NCI-H2227 (cell line): ENCODE measurements around the gene DCAF6.

Experiments
- DNase-seq: peaks from one replicate; lab custom pipeline; 2025; ENCODE audit not compliant: unreplicated experiment; lab: John Stamatoyannopoulos, UW

DCAF6 gene

DNA sequence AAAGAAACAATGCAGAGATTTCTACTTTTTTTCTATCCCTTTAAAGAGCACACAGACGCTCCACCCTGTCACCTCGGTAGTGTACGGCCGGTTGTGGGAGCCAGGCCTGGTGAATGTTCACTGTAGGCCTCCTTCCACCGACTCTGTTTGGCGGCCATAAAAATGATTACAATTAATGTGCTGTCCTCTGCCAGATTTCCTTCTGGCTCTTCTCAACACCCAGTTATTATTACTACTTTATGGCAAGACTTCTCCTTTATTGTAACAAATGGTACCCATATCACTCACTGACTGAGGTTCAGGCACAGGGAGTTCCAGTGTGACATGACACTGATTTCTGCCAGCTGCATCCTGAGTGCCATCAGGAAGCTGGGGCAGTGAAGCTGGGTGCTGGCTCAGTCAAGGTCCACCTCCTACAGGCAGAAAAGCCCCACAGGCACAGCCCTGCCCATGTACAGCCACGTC, 162.9 kb downstream of the DCAF6 start:
- no peak for DNase-seq

DNA sequence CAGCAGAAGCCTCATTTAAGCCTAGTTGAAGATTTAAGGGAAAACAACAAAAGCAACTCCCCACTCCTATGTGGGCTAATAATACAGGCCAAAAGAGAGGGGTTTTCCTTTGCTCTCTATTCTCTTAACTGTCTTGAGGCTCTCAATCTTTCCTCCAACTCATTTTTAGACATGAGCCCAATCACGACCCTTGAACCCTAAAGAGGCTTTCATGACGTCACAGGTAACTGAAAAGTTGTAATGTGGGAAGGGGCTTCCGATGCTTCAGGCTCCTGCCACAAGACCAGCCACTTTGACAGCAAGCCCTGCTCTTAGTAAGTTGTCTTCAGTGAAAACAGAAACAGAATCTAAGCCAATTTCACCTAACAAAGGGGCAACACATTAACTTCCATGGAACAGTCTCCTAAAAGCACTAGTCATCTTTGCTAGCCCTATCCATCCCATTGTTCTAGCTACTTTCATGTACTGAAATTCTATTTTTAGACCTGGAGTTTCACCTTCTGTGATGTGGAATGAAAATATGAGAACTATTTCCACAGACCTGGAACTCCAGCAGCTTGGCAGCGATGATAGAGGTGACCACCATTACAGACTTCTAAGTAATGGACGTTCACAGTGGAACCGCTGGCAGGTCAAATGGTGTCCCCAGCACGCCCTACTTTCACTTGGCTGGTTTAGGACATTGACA, 164.0 kb downstream of the DCAF6 start:
- no peak for DNase-seq

DNA sequence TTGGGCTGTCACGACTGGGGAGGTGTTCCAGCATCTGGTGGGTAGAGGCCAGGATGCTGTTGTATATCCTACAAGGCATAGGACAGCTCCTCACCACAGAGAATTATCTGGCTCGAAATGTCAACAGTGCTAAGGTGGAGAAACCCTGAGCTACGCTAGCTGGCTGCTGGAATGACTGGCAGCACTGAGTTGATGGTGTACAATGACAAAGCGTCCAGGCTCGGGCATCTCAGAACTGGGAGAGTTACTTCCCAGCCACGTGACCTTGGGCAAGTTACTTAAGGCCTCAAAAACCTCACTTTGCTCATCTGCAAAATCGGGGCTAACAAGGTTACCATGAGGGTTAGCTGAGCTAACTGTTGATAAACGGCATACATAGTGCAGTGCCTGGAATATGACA, 164.9 kb downstream of the DCAF6 start:
- DNase-seq = no peak

DNA sequence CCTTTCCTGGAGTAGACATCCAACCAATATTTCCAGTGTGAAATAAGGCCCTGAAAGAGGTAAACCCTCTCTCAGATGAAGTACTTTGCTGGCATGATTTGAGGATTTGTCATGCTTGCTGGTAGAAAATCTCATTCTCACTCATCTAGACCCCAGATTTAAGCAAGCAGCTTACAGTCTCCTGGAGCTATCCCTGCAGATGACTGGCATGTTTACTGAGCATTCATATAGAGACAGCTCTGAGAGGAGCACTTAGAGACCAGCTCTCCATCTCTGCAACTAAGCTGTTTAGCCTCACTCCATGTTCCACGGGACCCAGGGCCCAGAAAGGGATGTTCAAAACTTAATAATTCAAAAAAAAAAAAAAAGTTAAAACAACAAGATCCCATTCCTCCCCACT, 166.0 kb downstream of the DCAF6 start:
- no peak for DNase-seq

- no peak for DNase-seq
Measured at GRCh38 chr1:168104535-168104934, 168.1 kb downstream of the DCAF6 start.

DNA sequence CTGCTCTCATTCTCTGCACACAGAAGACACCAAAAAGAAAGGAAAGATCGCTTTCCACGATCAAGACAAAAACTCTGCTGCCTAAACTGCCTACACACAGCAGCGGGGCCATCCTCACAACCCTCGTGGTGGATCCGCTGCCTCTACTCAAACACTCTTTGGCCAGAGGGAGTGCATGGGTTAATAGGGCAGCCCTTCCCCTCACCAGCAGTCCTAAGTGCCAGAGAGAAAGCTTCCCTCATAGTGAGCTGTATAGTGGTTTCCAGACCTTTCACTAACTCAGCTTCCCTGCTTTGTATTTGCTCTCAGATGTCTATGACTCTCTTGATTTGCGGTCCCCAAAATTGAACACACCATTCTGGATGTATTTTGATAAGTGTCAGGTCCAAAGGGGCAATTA, 169.4 kb downstream of the DCAF6 start:
- no peak for DNase-seq

DNA sequence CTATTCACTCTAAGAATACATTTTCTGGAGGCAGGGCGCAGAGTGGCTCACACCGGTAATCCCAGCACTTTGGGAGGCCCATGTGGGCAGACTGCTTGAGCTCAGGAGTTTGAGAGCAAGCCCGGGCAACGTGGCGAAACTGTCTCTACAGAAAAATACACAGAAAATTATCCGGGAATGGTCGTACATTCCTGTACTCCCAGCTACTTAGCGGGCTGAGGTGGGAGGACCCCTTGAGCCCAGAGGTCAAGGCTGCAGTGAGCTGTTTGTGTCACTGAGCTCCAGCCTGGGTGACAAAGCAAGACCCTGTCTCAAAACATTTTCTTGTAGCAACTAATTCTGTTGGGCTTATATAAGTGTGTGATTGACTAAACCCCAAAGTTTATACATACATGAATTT, 169.8 kb downstream of the DCAF6 start:
- no peak for DNase-seq

GRCh38 chr1:168110896-168111545, 174.5 kb downstream of the DCAF6 start:
- no peak for DNase-seq

- DNase-seq = peak; percentile 54
Measured at GRCh38 chr1:168112673-168113305, 176.3 kb downstream of the DCAF6 start.

DNA sequence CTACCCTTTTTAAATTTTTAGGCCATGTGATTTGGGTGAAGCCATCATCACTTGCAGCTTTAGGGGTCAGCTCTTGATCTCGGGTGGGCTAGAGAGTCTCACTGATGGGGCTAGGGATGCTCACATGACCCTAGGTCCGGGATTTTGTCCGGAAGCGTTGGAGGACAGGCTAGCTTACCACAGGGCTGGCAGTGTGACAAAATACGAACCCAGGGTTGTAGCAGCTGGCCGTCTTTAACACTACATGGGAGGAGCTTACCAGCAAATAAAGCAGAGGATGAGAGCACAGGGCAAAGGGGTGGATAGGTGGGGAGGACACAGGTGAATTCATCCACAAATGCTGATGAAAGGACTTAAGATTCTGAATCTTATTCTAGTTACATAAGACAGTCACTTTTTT, 178.4 kb downstream of the DCAF6 start:
- DNase-seq = no peak

DNA sequence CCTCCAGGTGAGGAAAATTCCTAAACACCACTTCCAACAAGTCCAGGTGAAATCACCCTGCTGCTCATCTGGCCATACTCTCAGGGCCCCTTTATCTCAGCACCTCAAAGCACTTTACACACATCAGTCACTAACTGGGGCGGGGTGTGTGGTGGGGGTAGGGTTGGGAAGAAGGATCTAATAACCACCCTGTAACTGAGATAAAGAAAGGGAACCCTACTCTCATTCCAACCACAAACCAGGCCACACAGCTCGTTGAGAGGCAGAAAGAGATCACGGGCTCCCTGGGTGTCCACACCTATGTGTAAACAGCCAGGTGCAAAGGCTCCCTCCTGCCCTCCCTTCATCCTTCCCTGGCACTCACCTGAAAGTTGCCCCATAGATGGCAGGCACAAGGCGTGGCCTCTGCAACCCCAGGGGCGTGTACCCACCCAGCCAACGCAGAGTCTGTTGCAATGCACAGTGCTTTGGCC, 179.9 kb downstream of the DCAF6 start:
- DNase-seq = no peak

DNA sequence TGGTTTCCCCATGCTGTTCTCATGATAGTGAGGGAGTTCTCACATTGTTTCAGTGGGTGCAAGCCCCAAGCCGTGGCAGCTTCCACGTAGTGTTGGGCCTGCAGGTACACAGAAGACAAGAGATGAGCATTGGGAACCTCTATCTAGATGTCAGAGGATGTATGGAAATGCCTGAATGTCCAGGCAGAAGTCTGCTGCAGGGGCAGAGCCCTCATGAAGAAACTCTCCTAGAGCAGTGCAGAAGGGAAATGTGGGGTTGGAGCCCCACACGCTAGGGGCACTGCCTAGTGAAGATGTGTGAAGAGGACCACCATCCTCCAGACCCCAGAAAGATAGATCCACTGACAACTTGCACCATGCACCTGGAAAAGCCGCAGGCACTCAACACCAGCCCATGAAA, 183.3 kb downstream of the DCAF6 start:
- no peak for DNase-seq

DNA sequence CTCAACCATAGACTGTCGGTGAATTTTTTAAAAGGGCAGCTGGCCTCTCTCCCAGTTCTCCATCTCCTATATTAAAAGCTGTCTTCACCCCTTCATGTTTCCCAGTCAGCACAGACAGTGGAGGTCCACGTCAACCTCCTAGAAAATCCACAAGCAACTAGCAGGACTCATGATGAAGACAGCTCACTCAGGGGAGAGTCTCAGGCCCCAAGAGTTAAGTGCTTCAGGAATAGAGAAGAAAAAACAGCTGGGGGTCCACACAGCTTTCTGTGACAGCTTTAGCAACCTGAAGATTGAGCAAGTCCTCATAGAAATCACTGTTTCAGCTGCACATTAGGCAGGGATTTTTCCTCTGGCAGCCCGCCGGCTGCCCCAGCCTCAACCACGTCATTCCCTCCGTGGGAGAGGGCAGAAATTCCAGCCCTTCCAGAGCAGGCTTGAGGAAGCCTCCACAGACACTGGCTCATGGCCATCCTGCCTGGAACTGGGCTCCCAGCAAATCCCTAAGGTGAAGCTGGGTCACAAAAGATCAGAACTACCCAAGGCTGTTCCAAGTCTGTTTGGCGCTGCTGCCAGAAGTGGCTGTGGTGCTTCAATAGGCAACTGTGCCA, 185.0 kb downstream of the DCAF6 start:
- DNase-seq = no peak

GRCh38 chr1:168125051-168125450, 188.6 kb downstream of the DCAF6 start:
- DNase-seq = no peak
